Upper lobe of left lung (tissue), 4 donors: ENCODE results near the gene HPSE2.

Source experiments
- POLR2AphosphoS5 ChIP-seq, 2 donors: sonication (generic); formaldehyde crosslinking; IDR thresholded peaks; one replicate each; pipeline ENCODE4 v1.5.1; 2017; ENCODE audit warnings: antibody characterized with exemption in 2 of 2
- TF ChIP-seq, protein P1 (sequence below), 6 experiments: fragments of 450-650 bp in 4 of 6; fragments of 200-600 bp in 2 of 6; sonication (generic) in 2 of 6; IDR thresholded peaks; one replicate each; pipeline ENCODE4 v1.5.1; 2016 to 2019; ENCODE audit warnings: antibody characterized with exemption in 6 of 6

DNA sequence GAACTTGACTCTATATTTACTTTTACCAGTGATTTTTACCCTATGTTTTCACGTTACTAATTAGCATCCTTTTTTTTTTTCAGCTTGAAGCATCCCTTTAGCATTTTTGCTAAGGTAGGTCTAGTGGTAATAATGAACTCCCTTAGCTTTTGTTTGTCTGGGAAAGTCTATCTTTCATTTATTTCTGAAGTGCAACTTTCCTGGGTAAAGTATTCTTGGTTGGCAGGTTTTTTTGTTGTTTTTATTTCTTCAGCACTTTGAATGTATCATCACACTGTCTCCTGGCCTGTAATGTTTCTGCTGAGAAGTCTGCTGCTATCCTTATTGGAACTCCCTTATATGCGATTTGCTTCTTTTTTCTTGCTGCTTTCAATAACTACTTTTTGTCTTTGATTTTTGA is 639.2 kb downstream of the HPSE2 start:
- TF ChIP-seq, protein P1, sequence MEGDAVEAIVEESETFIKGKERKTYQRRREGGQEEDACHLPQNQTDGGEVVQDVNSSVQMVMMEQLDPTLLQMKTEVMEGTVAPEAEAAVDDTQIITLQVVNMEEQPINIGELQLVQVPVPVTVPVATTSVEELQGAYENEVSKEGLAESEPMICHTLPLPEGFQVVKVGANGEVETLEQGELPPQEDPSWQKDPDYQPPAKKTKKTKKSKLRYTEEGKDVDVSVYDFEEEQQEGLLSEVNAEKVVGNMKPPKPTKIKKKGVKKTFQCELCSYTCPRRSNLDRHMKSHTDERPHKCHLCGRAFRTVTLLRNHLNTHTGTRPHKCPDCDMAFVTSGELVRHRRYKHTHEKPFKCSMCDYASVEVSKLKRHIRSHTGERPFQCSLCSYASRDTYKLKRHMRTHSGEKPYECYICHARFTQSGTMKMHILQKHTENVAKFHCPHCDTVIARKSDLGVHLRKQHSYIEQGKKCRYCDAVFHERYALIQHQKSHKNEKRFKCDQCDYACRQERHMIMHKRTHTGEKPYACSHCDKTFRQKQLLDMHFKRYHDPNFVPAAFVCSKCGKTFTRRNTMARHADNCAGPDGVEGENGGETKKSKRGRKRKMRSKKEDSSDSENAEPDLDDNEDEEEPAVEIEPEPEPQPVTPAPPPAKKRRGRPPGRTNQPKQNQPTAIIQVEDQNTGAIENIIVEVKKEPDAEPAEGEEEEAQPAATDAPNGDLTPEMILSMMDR (IDR thresholded peaks at IDR 0.05) = no peak
- no peak for TF ChIP-seq POLR2AphosphoS5 (IDR thresholded peaks at IDR 0.05)
